Upper lobe of left lung (tissue), 6 donors: ENCODE data around the gene SLC5A6. TPM values are rescaled to one million over a fixed set of nuclear protein-coding genes. Genes with fewer than 3 reads are reported as not detected.

Experiments used
- ATAC-seq, 2 donors: fragments of 200-7000 bp; cut with Tn5 transposase; one replicate each; pipeline ENCODE4 v1.9.1; 2022; ENCODE audit warnings: mild to moderate bottlenecking in 2 of 2, moderate library complexity in 2 of 2; ENCODE audit not compliant: low FRiP score in 2 of 2
- DNase-seq, 2 donors: peaks; one replicate each; pipeline ENCODE4 v3.0.0-alpha.2; 2019 to 2020
- H3K27ac ChIP-seq, 4 donors: fragments of 200-600 bp; sonication (generic); one replicate each; pipeline ENCODE4 v1.5.1; 2016 to 2019
- H3K27me3 ChIP-seq, 4 donors: fragments of 200-600 bp; sonication (generic); one replicate each; pipeline ENCODE4 v1.5.1; 2017 to 2019
- H3K36me3 ChIP-seq, 4 donors: fragments of 200-600 bp; sonication (generic); one replicate each; pipeline ENCODE4 v1.5.1; 2016 to 2019
- H3K4me1 ChIP-seq, 4 donors: fragments of 200-600 bp; sonication (generic); one replicate each; pipeline ENCODE4 v1.5.1; 2018 to 2019
- H3K4me3 ChIP-seq, 4 donors: fragments of 200-600 bp; sonication (generic); one replicate each; pipeline ENCODE4 v1.5.1; 2017 to 2019; ENCODE audit warnings: mild to moderate bottlenecking in 2 of 4, moderate library complexity in 1 of 4
- H3K9me3 ChIP-seq, 4 donors: fragments of 200-600 bp; sonication (generic); one replicate each; pipeline ENCODE4 v1.5.1; 2018 to 2019
- EP300 ChIP-seq, 4 donors: sonication (generic); formaldehyde crosslinking; IDR thresholded peaks; one replicate each; pipeline ENCODE4 v1.5.1; 2017; ENCODE audit warnings: antibody characterized with exemption in 4 of 4, control low read depth in 2 of 4
- POLR2A ChIP-seq, 4 donors: fragments of 450-650 bp; IDR thresholded peaks; one replicate each; pipeline ENCODE4 v1.5.1; 2016 to 2017; ENCODE audit warnings: antibody characterized with exemption in 4 of 4, mild to moderate bottlenecking in 2 of 4
- POLR2AphosphoS5 ChIP-seq, 2 donors: sonication (generic); formaldehyde crosslinking; IDR thresholded peaks; one replicate each; pipeline ENCODE4 v1.5.1; 2017; ENCODE audit warnings: antibody characterized with exemption in 2 of 2
- WGBS, 2 donors: methylation state at CpG; one replicate each; pipeline ENCODE4 v1.1.5; 2017 to 2018; 5-methylcytosine and 5-hydroxymethylcytosine counted together
- total RNA-seq, 6 donors: library from RNA; depleted of rRNA in 4 of 6; stranded (reverse); fragments of >200 nt in 4 of 6; gene quantifications; one replicate each; pipeline versions ENCODE4 v1.1.0 to v1.2.1, GENCODE V29; 2016 to 2021
- TF ChIP-seq, protein P1 (sequence below), 6 experiments: fragments of 450-650 bp in 4 of 6; fragments of 200-600 bp in 2 of 6; sonication (generic) in 2 of 6; IDR thresholded peaks; one replicate each; pipeline ENCODE4 v1.5.1; 2016 to 2019; ENCODE audit warnings: antibody characterized with exemption in 6 of 6
- donor health status: DM: no; HTN: no; CAD: no; lungs with moderate emphysema.
- donor health status: DM: no; HTN: yes; CAD: no; lungs with severe emphysema.

SLC5A6 gene
- total RNA-seq, 6 donors from 2014 or later = 13.6 to 29.6 (median 21.0) TPM

GRCh38 chr2:27189989-27190388 is 22.1 kb downstream of the SLC5A6 start:
- H3K4me3 ChIP-seq = no peak overlapping the region
- no peaks in the 10 kb centered on the region for H3K36me3 ChIP-seq
- ATAC-seq (no peak), DNase-seq (no peak)
- H3K27ac ChIP-seq = no peak overlapping the region
- WGBS, 2 donors = 88 to 95% methylated on average over 8 of the region's 8 CpGs
- no peaks in the 10 kb centered on the region for H3K9me3 ChIP-seq
- no peaks in the 10 kb centered on the region for H3K27me3 ChIP-seq
- H3K4me1 ChIP-seq = peaks cover 0 to 1% (median 0%) of the 10 kb centered on the region in 4 donors
- TF ChIP-seq, protein P1, sequence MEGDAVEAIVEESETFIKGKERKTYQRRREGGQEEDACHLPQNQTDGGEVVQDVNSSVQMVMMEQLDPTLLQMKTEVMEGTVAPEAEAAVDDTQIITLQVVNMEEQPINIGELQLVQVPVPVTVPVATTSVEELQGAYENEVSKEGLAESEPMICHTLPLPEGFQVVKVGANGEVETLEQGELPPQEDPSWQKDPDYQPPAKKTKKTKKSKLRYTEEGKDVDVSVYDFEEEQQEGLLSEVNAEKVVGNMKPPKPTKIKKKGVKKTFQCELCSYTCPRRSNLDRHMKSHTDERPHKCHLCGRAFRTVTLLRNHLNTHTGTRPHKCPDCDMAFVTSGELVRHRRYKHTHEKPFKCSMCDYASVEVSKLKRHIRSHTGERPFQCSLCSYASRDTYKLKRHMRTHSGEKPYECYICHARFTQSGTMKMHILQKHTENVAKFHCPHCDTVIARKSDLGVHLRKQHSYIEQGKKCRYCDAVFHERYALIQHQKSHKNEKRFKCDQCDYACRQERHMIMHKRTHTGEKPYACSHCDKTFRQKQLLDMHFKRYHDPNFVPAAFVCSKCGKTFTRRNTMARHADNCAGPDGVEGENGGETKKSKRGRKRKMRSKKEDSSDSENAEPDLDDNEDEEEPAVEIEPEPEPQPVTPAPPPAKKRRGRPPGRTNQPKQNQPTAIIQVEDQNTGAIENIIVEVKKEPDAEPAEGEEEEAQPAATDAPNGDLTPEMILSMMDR (IDR thresholded peaks at IDR 0.05) = no peak
- TF ChIP-seq POLR2A (IDR thresholded peaks at IDR 0.05) (no peak), EP300 (IDR thresholded peaks at IDR 0.05) (no peak), POLR2AphosphoS5 (IDR thresholded peaks at IDR 0.05) (no peak)

- Histone ChIP-seq H3K27ac (no peak overlapping the region), H3K27me3 (no peaks in the 10 kb centered on the region), H3K4me1 (peaks cover 0 to 6% (median 0%) of the 10 kb centered on the region in 4 donors), H3K36me3 (no peaks in the 10 kb centered on the region), H3K9me3 (no peaks in the 10 kb centered on the region), H3K4me3 (no peak overlapping the region)
- TF ChIP-seq, protein P1 (IDR thresholded peaks at IDR 0.05) = no peak
- TF ChIP-seq POLR2A (IDR thresholded peaks at IDR 0.05) = no peak
- TF ChIP-seq POLR2AphosphoS5 (IDR thresholded peaks at IDR 0.05) = no peak
- TF ChIP-seq EP300 (IDR thresholded peaks at IDR 0.05) = no peak
- DNase-seq = no peak
- 53 to 80% methylated on average over 5 to 6 of the region's 6 CpGs for WGBS, 2 donors
- no peak for ATAC-seq
Observed at GRCh38 chr2:27186613-27187345, 25.3 kb downstream of the SLC5A6 start.

- Histone ChIP-seq H3K36me3 (no peaks in the 10 kb centered on the region), H3K4me3 (no peak overlapping the region), H3K27ac (peak overlapping the region; percentile 9 to 69 (median 52)), H3K9me3 (no peaks in the 10 kb centered on the region), H3K4me1 (peaks cover 0 to 8% (median 0%) of the 10 kb centered on the region in 4 donors), H3K27me3 (no peaks in the 10 kb centered on the region)
- ATAC-seq = peak; percentile 70 to 81
- 31 to 33% methylated on average over 6 of the region's 6 CpGs for WGBS, 2 donors
- TF ChIP-seq, protein P1 (IDR thresholded peaks at IDR 0.05) = no peak
- no peak for TF ChIP-seq POLR2A (IDR thresholded peaks at IDR 0.05)
- TF ChIP-seq POLR2AphosphoS5 (IDR thresholded peaks at IDR 0.05) = peak; percentile 64
- no peak for TF ChIP-seq EP300 (IDR thresholded peaks at IDR 0.05)
- peak in 1 of 2 donors; percentile 60 for DNase-seq
Observed at GRCh38 chr2:27185331-27186026, 26.6 kb downstream of the SLC5A6 start.

DNA sequence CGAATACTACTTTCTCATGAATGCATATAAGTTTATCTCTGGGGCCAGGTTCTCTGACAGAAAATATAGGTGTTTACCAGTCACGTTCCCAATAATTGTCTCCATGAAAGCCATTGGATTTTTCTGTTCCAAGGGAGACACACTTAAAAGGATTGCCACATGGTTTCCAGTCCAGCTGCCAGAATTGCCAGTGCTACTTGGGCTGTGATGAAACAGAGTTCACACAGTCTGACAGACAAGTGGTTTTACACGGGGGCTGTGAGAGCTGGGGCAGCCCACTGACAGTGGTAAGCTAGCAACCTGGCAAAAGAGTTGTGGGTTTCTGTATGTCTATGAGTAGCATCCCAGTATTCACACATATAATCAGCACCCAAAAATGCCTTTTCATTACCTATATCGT is 28.0 kb downstream of the SLC5A6 start:
- WGBS, 2 donors = 52 to 63% methylated on average over 3 to 4 of the region's 4 CpGs

DNA sequence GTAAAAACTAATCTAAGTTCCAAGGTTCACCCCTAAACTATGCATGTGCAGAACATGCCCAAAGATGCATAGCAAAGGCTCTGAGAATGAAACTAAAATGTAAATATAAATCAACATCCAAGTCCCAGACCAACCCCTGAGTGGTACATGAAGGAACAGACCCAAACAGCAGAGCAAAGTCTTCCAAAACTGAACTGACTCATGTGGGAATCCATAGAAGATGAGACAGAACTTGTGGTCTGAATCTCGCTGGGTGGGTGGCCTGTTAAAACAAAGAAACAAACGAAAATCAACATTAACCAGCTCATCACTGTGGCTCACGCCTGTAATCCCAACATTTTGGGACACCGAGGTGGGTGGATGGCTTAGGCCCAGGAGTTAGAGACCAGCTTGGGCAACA is 29.7 kb downstream of the SLC5A6 start:
- Histone ChIP-seq H3K36me3 (no peaks in the 10 kb centered on the region), H3K27me3 (no peaks in the 10 kb centered on the region), H3K4me3 (no peak overlapping the region), H3K27ac (peak overlapping the region in 1 of 4 donors; percentile 49), H3K9me3 (no peaks in the 10 kb centered on the region), H3K4me1 (peaks cover 0 to 8% (median 0%) of the 10 kb centered on the region in 4 donors)
- DNase-seq (no peak), ATAC-seq (no peak)
- 63 to 78% methylated on average over 4 of the region's 4 CpGs for WGBS, 2 donors
- TF ChIP-seq POLR2A (IDR thresholded peaks at IDR 0.05) = no peak
- no peak for TF ChIP-seq EP300 (IDR thresholded peaks at IDR 0.05)
- TF ChIP-seq, protein P1 (IDR thresholded peaks at IDR 0.05) = no peak
- TF ChIP-seq POLR2AphosphoS5 (IDR thresholded peaks at IDR 0.05) = no peak

More for the DNA sequence above, 28.0 kb downstream of the SLC5A6 start:
- peak; percentile 12 to 16 for TF ChIP-seq POLR2AphosphoS5 (IDR thresholded peaks at IDR 0.05)
- no peak for TF ChIP-seq EP300 (IDR thresholded peaks at IDR 0.05)
- DNase-seq (no peak), ATAC-seq (peak in 1 of 2 donors; percentile 30)
- Histone ChIP-seq H3K27me3 (no peaks in the 10 kb centered on the region), H3K4me1 (peaks cover 0 to 8% (median 0%) of the 10 kb centered on the region in 4 donors), H3K36me3 (no peaks in the 10 kb centered on the region), H3K9me3 (no peaks in the 10 kb centered on the region), H3K27ac (peak overlapping the region in 2 of 4 donors; percentile 60 to 69), H3K4me3 (no peak overlapping the region)
